Hematopoietic multipotent progenitor cell treated with erythropoietin and hydrocortisone succinate and interleukin-3 and kit ligand, for 15 days (in vitro differentiated cells): ENCODE data around the gene EIF4E.
A peak's percentile ranks its signal among the peaks of the same experiment; 100 is the strongest.
"Not testable (repeated sequence)": the region's sequence is repeated elsewhere in the genome, so short reads cannot be mapped to it uniquely, and the experiment has no call there.

Experiments used
- DNase-seq: peaks from one replicate; pipeline ENCODE4 v3.0.0-alpha.2; 2015; ENCODE audit warnings: low spot score

The EIF4E gene

GRCh38 chr4:98932539-98932938, 3.6 kb upstream of the EIF4E start:
- no peak for DNase-seq

GRCh38 chr4:98930311-98930865, 1.5 kb upstream of the EIF4E start:
- DNase-seq = no peak

GRCh38 chr4:98929341-98930267, 671 bp upstream of the EIF4E start:
- peak; percentile 81 for DNase-seq

GRCh38 chr4:98928131-98928504, 815 bp downstream of the EIF4E start:
- peak; percentile 68 for DNase-seq

- not testable (repeated sequence) for DNase-seq
Measured at GRCh38 chr4:98926257-98926656, 2.7 kb downstream of the EIF4E start.

- no peak for DNase-seq
Measured at GRCh38 chr4:98921292-98921691, 7.6 kb downstream of the EIF4E start.

GRCh38 chr4:98919996-98920395, 8.9 kb downstream of the EIF4E start:
- DNase-seq = no peak

GRCh38 chr4:98910728-98911127, 18.2 kb downstream of the EIF4E start:
- DNase-seq = not testable (repeated sequence)

- DNase-seq = no peak
Measured at GRCh38 chr4:98909646-98910401, 19.1 kb downstream of the EIF4E start.

GRCh38 chr4:98908703-98909262, 20.1 kb downstream of the EIF4E start:
- no peak for DNase-seq

- no peak for DNase-seq
Measured at GRCh38 chr4:98908182-98908581, 20.8 kb downstream of the EIF4E start.

- no peak for DNase-seq
Measured at GRCh38 chr4:98905839-98906238, 23.1 kb downstream of the EIF4E start.

GRCh38 chr4:98905297-98905696, 23.6 kb downstream of the EIF4E start:
- no peak for DNase-seq

GRCh38 chr4:98903963-98904362, 25.0 kb downstream of the EIF4E start:
- DNase-seq = no peak

- DNase-seq = no peak
Measured at GRCh38 chr4:98903561-98903960, 25.4 kb downstream of the EIF4E start.

- DNase-seq = no peak
Measured at GRCh38 chr4:98899277-98899676, 29.7 kb downstream of the EIF4E start.

- no peak for DNase-seq
Measured at GRCh38 chr4:98891478-98892337, 37.2 kb downstream of the EIF4E start.

- no peak for DNase-seq
Measured at GRCh38 chr4:98890702-98891455, 38.1 kb downstream of the EIF4E start.

GRCh38 chr4:98887145-98887544, 41.8 kb downstream of the EIF4E start:
- DNase-seq = peak; percentile 50

- not testable (repeated sequence) for DNase-seq
Measured at GRCh38 chr4:98886382-98886781, 42.6 kb downstream of the EIF4E start.

GRCh38 chr4:98880884-98881283, 48.0 kb downstream of the EIF4E start:
- DNase-seq = peak; percentile 48
